Measurements from ENCODE around the gene ASAP3.

Gene ASAP3

GRCh38 chr1:23453455-23454000, 30.5 kb downstream of the ASAP3 start:
- H3K4me1 Mint-ChIP-seq (ENCODE audit: low read depth), result peaks cover 9% of the 10 kb centered on the region
- peaks cover 14% of the 10 kb centered on the region for H3K27me3 Mint-ChIP-seq (ENCODE audit: low read depth)
- H3K27ac Mint-ChIP-seq, result no peak overlapping the region
- no peaks in the 10 kb centered on the region for H3K36me3 Mint-ChIP-seq (ENCODE audit: low read depth)
- no peaks in the 10 kb centered on the region for H3K9me3 Mint-ChIP-seq
- H3K4me3 Mint-ChIP-seq, result no peak overlapping the region

- H3K9me3 Mint-ChIP-seq, result no peaks in the 10 kb centered on the region
- H3K36me3 Mint-ChIP-seq (ENCODE audit: low read depth), result no peaks in the 10 kb centered on the region
- H3K27ac Mint-ChIP-seq, result no peak overlapping the region
- no peak overlapping the region for H3K4me3 Mint-ChIP-seq
- H3K27me3 Mint-ChIP-seq (ENCODE audit: low read depth), result peaks cover 14% of the 10 kb centered on the region
- H3K4me1 Mint-ChIP-seq (ENCODE audit: low read depth), result peaks cover 9% of the 10 kb centered on the region
Measured at GRCh38 chr1:23452011-23452411, 32.0 kb downstream of the ASAP3 start.

DNA sequence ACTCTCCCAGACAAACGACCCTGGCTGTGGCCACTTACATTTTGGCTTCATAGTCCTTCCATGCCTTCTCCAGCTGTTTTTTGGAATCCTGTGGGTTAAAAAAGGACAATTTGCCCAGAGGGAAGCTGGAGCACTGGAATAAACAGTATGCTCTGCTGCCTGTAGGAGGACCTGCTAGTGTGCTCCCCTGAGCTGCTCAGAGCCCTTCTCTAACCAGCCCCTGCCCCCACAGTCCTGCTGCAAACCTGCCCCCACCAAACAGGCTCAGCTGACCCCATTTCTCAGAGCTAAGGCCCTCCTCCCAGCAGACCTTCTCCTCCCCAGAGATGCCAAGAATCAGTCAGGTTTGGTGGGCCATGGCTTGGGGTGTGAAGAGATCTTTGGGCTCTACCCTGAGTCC, 32.5 kb downstream of the ASAP3 start:
- no peaks in the 10 kb centered on the region for H3K36me3 Mint-ChIP-seq (ENCODE audit: low read depth)
- H3K4me3 Mint-ChIP-seq, result no peak overlapping the region
- H3K4me1 Mint-ChIP-seq (ENCODE audit: low read depth), result peaks cover 6% of the 10 kb centered on the region
- peaks cover 16% of the 10 kb centered on the region for H3K27me3 Mint-ChIP-seq (ENCODE audit: low read depth)
- H3K9me3 Mint-ChIP-seq, result no peaks in the 10 kb centered on the region
- H3K27ac Mint-ChIP-seq, result no peak overlapping the region

- H3K27me3 Mint-ChIP-seq (ENCODE audit: low read depth), result peaks cover 16% of the 10 kb centered on the region
- H3K9me3 Mint-ChIP-seq, result no peaks in the 10 kb centered on the region
- no peak overlapping the region for H3K27ac Mint-ChIP-seq
Measured at GRCh38 chr1:23450894-23451293, 33.1 kb downstream of the ASAP3 start.

DNA sequence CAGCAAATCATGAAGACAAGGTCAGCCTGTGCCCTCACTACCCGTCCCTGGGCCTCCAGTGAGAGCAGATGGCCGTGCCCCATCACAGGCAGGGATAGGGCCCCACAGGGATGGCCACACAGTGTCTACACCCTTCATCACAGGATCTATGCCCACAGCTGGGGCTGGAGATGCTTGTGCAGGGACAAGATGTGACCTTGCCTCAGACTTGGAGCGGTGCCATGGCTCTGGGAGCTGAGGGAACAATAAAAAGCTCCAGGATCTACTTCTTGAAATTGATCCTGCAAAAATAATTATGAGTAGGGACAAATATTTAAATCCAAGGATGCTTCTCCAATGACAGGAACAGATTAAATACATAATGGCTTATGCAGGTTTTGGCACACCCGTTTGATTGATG, 34.0 kb downstream of the ASAP3 start:
- H3K4me3 Mint-ChIP-seq, result no peak overlapping the region
- H3K9me3 Mint-ChIP-seq, result no peaks in the 10 kb centered on the region
- no peaks in the 10 kb centered on the region for H3K36me3 Mint-ChIP-seq (ENCODE audit: low read depth)
- H3K27me3 Mint-ChIP-seq (ENCODE audit: low read depth), result peaks cover 15% of the 10 kb centered on the region
- peaks cover 2% of the 10 kb centered on the region for H3K4me1 Mint-ChIP-seq (ENCODE audit: low read depth)
- H3K27ac Mint-ChIP-seq, result no peak overlapping the region

More at GRCh38 chr1:23450894-23451293, 33.1 kb downstream of the ASAP3 start:
- H3K4me1 Mint-ChIP-seq (ENCODE audit: low read depth), result peaks cover 4% of the 10 kb centered on the region
- H3K4me3 Mint-ChIP-seq, result no peak overlapping the region
- no peaks in the 10 kb centered on the region for H3K36me3 Mint-ChIP-seq (ENCODE audit: low read depth)

DNA sequence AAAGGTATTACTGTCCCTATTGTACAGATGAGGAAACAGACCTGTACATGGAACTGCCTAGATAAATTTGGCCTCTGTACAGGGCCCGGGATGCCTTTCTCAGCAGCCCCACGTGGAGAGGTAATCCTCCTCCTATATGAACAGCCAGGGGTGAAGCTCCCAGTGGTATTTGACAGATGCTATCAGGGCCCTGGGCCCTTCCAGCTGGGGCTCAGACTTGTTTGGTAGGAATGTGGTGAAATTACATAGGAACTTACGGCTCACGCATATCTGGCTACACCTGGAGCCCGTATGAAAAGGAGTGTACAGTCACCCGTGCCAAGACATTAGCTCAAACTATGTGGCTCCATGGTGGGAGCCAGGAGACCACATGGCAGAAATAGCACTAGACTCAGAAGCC, 34.7 kb downstream of the ASAP3 start:
- Mint-ChIP-seq H3K4me1 (ENCODE audit: low read depth) (peaks cover 2% of the 10 kb centered on the region), H3K27ac (no peak overlapping the region), H3K27me3 (ENCODE audit: low read depth) (peaks cover 15% of the 10 kb centered on the region), H3K4me3 (no peak overlapping the region), H3K9me3 (no peaks in the 10 kb centered on the region), H3K36me3 (ENCODE audit: low read depth) (no peaks in the 10 kb centered on the region)

DNA sequence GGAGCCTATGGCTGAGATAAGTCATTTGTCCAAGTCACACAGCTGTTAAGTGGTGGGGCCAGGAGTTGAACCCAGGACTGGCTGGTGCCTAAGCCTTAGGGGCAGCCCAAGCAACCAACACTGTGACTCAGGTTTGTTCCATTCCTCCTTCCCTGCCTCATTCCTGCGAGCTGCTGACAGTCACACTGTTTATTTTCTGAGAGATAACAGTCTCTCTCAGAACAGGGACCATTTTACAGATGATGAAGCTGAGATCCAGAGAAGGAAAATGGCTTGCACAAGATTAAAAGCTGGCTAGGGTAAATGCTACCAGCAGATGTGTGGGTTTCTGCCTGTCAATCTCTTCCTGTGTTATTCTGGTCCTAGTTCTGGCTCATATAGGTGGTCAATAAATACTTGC, 35.1 kb downstream of the ASAP3 start:
- peaks cover 2% of the 10 kb centered on the region for H3K4me1 Mint-ChIP-seq (ENCODE audit: low read depth)
- H3K4me3 Mint-ChIP-seq, result no peak overlapping the region
- peaks cover 15% of the 10 kb centered on the region for H3K27me3 Mint-ChIP-seq (ENCODE audit: low read depth)
- H3K36me3 Mint-ChIP-seq (ENCODE audit: low read depth), result no peaks in the 10 kb centered on the region
- H3K27ac Mint-ChIP-seq, result no peak overlapping the region
- no peaks in the 10 kb centered on the region for H3K9me3 Mint-ChIP-seq

GRCh38 chr1:23446661-23447310, 37.2 kb downstream of the ASAP3 start:
- Mint-ChIP-seq H3K9me3 (no peaks in the 10 kb centered on the region), H3K27ac (no peak overlapping the region), H3K4me1 (ENCODE audit: low read depth) (peaks cover 2% of the 10 kb centered on the region), H3K27me3 (ENCODE audit: low read depth) (peaks cover 13% of the 10 kb centered on the region), H3K36me3 (ENCODE audit: low read depth) (no peaks in the 10 kb centered on the region), H3K4me3 (no peak overlapping the region)

DNA sequence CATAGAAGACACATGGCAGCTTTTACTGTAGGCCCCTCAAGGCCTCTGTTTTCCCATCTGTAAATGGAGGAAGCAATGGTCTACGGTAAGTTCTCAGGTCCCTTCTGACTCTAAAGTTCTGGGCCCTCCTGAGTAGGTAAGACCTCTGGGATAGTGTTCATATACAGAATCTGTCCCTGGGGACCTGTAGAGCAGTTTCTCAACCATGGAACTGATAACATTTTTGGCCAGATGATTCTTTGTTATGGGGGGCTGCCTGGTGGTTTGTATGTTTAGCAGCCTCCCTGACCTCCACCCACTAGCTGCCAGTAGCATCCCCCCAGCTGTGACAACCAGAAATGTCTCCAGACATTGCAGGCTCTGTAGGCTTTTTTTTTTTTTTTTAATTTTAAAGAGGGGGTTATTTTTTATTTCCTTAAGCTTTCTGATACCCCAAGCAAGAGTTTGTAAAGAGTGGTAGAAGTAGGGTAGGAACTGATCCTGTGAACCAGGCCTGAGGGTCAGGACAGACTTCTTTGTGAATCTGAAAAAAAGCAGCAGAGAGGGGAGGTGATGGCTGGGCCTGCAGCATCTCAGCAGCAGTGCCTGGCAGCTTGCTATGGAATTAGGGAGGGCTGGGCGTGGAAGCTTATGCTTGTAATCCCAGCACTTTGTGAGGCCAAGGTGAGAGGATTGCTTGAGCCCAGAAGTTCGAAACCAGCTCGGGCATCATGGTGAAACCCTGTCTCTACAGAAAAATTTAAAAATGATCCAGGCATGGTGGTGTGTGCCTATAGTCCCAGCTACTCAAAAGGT, 39.2 kb downstream of the ASAP3 start:
- Mint-ChIP-seq H3K27me3 (ENCODE audit: low read depth) (peaks cover 9% of the 10 kb centered on the region), H3K27ac (no peak overlapping the region), H3K4me1 (ENCODE audit: low read depth) (no peaks in the 10 kb centered on the region)

GRCh38 chr1:23444104-23444533, 39.9 kb downstream of the ASAP3 start:
- Mint-ChIP-seq H3K4me1 (ENCODE audit: low read depth) (no peaks in the 10 kb centered on the region), H3K27me3 (ENCODE audit: low read depth) (peaks cover 9% of the 10 kb centered on the region), H3K9me3 (no peaks in the 10 kb centered on the region), H3K4me3 (no peak overlapping the region), H3K36me3 (ENCODE audit: low read depth) (no peaks in the 10 kb centered on the region), H3K27ac (no peak overlapping the region)

More for the DNA sequence above, 39.2 kb downstream of the ASAP3 start:
- Mint-ChIP-seq H3K9me3 (no peaks in the 10 kb centered on the region), H3K36me3 (ENCODE audit: low read depth) (no peaks in the 10 kb centered on the region), H3K4me3 (no peak overlapping the region)

- no peaks in the 10 kb centered on the region for H3K4me1 Mint-ChIP-seq (ENCODE audit: low read depth)
- no peak overlapping the region for H3K4me3 Mint-ChIP-seq
- no peaks in the 10 kb centered on the region for H3K36me3 Mint-ChIP-seq (ENCODE audit: low read depth)
- H3K27me3 Mint-ChIP-seq (ENCODE audit: low read depth), result peaks cover 9% of the 10 kb centered on the region
- H3K9me3 Mint-ChIP-seq, result no peaks in the 10 kb centered on the region
- H3K27ac Mint-ChIP-seq, result no peak overlapping the region
Measured at GRCh38 chr1:23442751-23443150, 41.2 kb downstream of the ASAP3 start.

- Mint-ChIP-seq H3K4me3 (no peak overlapping the region), H3K27ac (no peak overlapping the region), H3K9me3 (no peaks in the 10 kb centered on the region), H3K4me1 (ENCODE audit: low read depth) (no peaks in the 10 kb centered on the region), H3K27me3 (ENCODE audit: low read depth) (peaks cover 3% of the 10 kb centered on the region), H3K36me3 (ENCODE audit: low read depth) (no peaks in the 10 kb centered on the region)
Measured at GRCh38 chr1:23441446-23442148, 42.4 kb downstream of the ASAP3 start.

DNA sequence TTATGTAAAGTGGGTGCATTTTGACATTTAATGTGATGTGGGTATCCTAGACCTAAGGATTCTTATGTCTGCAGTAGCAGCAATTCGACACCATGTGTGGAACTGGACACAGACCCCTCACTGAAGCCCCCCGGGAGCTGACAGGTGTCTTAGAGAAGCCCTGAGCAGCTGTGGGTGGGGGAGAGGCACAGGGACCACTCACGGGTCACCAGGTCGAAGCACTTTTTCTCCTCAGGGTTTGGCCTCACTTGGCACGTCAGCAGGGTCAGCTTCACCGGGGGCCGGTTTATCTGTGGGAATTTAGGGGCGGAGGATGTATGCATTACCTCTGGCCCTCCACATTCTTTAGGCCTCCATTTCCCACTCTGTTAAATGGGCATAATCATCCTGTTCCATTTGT, 45.4 kb downstream of the ASAP3 start:
- Mint-ChIP-seq H3K4me1 (ENCODE audit: low read depth) (no peaks in the 10 kb centered on the region), H3K27me3 (ENCODE audit: low read depth) (peaks cover 3% of the 10 kb centered on the region), H3K9me3 (no peaks in the 10 kb centered on the region), H3K36me3 (ENCODE audit: low read depth) (no peaks in the 10 kb centered on the region), H3K27ac (no peak overlapping the region), H3K4me3 (no peak overlapping the region)

GRCh38 chr1:23437355-23437664, 46.7 kb downstream of the ASAP3 start:
- Mint-ChIP-seq H3K9me3 (no peaks in the 10 kb centered on the region), H3K4me3 (no peak overlapping the region), H3K36me3 (ENCODE audit: low read depth) (no peaks in the 10 kb centered on the region)

More at GRCh38 chr1:23437355-23437664, 46.7 kb downstream of the ASAP3 start:
- Mint-ChIP-seq H3K4me1 (ENCODE audit: low read depth) (no peaks in the 10 kb centered on the region), H3K27me3 (ENCODE audit: low read depth) (peaks cover 9% of the 10 kb centered on the region), H3K27ac (no peak overlapping the region)

Measured in T-helper 1 cell treated with Interleukin-12 subunit alpha and Interleukin-12 subunit beta and Interleukin-4 antibody, amounts not matched to agents 30 μg/mL and 1 μg/mL, for 36 hours (primary cell).